KMS-11 (cell line): ENCODE data around the gene GAS1.

ENCODE experiments used
- H2AFZ ChIP-seq: fragments of 200-600 bp; sonication (generic); 2 replicates; pipeline ENCODE4 v1.6.1; 2016; ENCODE audit warnings: antibody characterized with exemption, mixed run types, low read depth
- H3K27ac ChIP-seq: fragments of 200-600 bp; sonication (generic); 2 replicates; pipeline ENCODE4 v1.6.1; 2016; ENCODE audit warnings: mild to moderate bottlenecking, mixed run types
- H3K27me3 ChIP-seq: fragments of 200-600 bp; sonication (generic); 2 replicates; pipeline ENCODE4 v1.6.1; 2017; ENCODE audit warnings: mild to moderate bottlenecking, low read depth, mixed run types, moderate library complexity; ENCODE audit not compliant: insufficient read depth
- H3K36me3 ChIP-seq: fragments of 200-600 bp; sonication (generic); 2 replicates; pipeline ENCODE4 v1.6.1; 2017; ENCODE audit warnings: mild to moderate bottlenecking, mixed run types; ENCODE audit not compliant: insufficient read depth
- H3K4me1 ChIP-seq: fragments of 200-600 bp; sonication (generic); 2 replicates; pipeline ENCODE4 v1.6.1; 2016; ENCODE audit warnings: mild to moderate bottlenecking, low read depth, mixed run types; ENCODE audit not compliant: poor library complexity, severe bottlenecking
- H3K4me2 ChIP-seq: fragments of 200-600 bp; sonication (generic); 2 replicates; pipeline ENCODE4 v1.7.0; 2016; ENCODE audit warnings: mild to moderate bottlenecking, mixed run types
- H3K4me3 ChIP-seq: fragments of 200-600 bp; sonication (generic); IDR thresholded peaks from 2 replicates; pipeline ENCODE4 v1.6.1; 2017; ENCODE audit warnings: low read depth, low read length, mixed read lengths; ENCODE audit not compliant: insufficient read depth
- H3K79me2 ChIP-seq: fragments of 200-600 bp; sonication (generic); 2 replicates; pipeline ENCODE4 v1.6.1; 2016; ENCODE audit warnings: low read depth, mixed run types; ENCODE audit not compliant: insufficient read depth
- H3K9ac ChIP-seq: fragments of 200-600 bp; sonication (generic); 2 replicates; pipeline ENCODE4 v1.6.1; 2016; ENCODE audit warnings: mild to moderate bottlenecking, mixed run types
- H4K20me1 ChIP-seq: fragments of 200-600 bp; sonication (generic); 2 replicates; pipeline ENCODE4 v1.6.1; 2016; ENCODE audit warnings: mild to moderate bottlenecking, mixed run types; ENCODE audit not compliant: insufficient read depth
- TF ChIP-seq, protein P1 (sequence below): fragments of 200-600 bp; sonication (generic); conservative IDR thresholded peaks from 2 replicates; pipeline ENCODE4 v1.6.1; 2017; ENCODE audit warnings: low read depth, mild to moderate bottlenecking, antibody characterized with exemption, low read length, moderate library complexity, mixed read lengths

GAS1 gene

DNA sequence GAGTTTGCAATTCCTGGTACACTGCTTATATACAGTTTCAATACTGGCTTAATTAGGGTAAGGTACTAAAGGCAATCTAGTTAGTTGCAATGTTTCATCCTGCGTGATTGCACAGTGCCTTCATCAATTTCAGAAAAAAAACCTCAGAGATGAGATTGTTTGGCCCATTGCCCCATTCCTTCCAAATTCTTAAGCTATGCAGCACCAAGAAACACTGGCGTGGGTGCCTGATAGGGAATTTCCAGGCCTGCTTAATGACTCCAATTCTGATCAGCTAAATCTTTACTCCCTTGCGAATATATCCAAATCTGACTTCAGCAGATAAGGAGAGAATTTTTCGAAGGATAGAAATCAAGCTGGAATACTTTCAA, 35.9 kb upstream of the GAS1 start:
- no peak overlapping the region for H3K27ac ChIP-seq

DNA sequence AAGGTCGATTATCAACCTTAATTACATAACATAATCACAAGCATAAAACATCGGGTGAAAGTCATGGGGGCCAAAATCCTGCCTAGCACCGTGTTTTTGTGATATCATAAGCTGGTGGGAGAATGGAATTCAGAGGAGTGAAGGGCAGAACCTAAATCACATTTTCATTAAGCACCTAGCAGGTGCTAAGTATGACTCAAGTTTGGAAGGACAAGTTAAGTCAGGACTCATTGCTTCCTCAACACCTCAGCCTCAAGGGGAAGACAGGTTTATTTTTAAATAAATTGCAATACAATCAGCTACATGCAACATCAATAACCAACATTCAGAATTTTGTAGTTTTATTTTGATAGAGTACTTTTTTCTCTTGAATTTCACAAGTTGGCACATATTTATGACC, 33.5 kb upstream of the GAS1 start:
- Histone ChIP-seq H3K27ac (no peak overlapping the region), H3K27me3 (no peaks in the 10 kb centered on the region), H3K4me3 (no peak overlapping the region), H3K79me2 (no peaks in the 10 kb centered on the region), H3K4me2 (no peak overlapping the region), H4K20me1 (no peaks in the 10 kb centered on the region), H3K9ac (no peak overlapping the region), H3K4me1 (peaks cover 4% of the 10 kb centered on the region), H2AFZ (no peak overlapping the region), H3K36me3 (no peaks in the 10 kb centered on the region)
- TF ChIP-seq, protein P1, sequence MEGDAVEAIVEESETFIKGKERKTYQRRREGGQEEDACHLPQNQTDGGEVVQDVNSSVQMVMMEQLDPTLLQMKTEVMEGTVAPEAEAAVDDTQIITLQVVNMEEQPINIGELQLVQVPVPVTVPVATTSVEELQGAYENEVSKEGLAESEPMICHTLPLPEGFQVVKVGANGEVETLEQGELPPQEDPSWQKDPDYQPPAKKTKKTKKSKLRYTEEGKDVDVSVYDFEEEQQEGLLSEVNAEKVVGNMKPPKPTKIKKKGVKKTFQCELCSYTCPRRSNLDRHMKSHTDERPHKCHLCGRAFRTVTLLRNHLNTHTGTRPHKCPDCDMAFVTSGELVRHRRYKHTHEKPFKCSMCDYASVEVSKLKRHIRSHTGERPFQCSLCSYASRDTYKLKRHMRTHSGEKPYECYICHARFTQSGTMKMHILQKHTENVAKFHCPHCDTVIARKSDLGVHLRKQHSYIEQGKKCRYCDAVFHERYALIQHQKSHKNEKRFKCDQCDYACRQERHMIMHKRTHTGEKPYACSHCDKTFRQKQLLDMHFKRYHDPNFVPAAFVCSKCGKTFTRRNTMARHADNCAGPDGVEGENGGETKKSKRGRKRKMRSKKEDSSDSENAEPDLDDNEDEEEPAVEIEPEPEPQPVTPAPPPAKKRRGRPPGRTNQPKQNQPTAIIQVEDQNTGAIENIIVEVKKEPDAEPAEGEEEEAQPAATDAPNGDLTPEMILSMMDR: no peak

More for the DNA sequence above, 35.9 kb upstream of the GAS1 start:
- H2AFZ ChIP-seq: no peak overlapping the region
- H3K79me2 ChIP-seq: no peaks in the 10 kb centered on the region
- H3K4me1 ChIP-seq: no peaks in the 10 kb centered on the region
- no peaks in the 10 kb centered on the region for H3K36me3 ChIP-seq
- H3K4me3 ChIP-seq: no peak overlapping the region
- TF ChIP-seq, protein P1: no peak
- H4K20me1 ChIP-seq: no peaks in the 10 kb centered on the region
- no peak overlapping the region for H3K9ac ChIP-seq
- no peaks in the 10 kb centered on the region for H3K27me3 ChIP-seq
- H3K4me2 ChIP-seq: no peak overlapping the region

DNA sequence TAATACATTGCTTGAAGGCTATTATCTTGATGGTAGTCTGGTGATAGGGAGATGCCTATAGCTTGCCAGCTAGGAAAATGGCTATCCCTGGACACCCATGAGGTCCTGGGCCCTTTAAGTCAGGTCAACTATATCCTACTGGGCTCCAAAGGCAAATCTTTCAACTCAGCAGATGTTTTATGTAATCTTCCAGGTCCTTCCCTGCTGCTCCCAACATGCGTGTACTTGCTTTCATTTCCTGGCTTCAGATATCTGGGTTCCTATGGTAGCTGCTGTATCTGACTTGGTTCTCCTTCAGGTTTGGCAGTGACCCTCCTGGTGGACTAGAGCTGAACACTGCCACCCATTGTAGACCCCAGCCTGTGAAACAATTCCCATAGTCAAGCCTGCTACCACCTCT, 32.4 kb upstream of the GAS1 start:
- H3K27me3 ChIP-seq: no peaks in the 10 kb centered on the region
- H3K36me3 ChIP-seq: no peaks in the 10 kb centered on the region
- no peak overlapping the region for H2AFZ ChIP-seq
- H3K4me1 ChIP-seq: peaks cover 5% of the 10 kb centered on the region
- no peak overlapping the region for H3K4me2 ChIP-seq
- no peak overlapping the region for H3K27ac ChIP-seq
- H3K9ac ChIP-seq: no peak overlapping the region
- H3K4me3 ChIP-seq: no peak overlapping the region
- no peaks in the 10 kb centered on the region for H3K79me2 ChIP-seq
- no peaks in the 10 kb centered on the region for H4K20me1 ChIP-seq
- TF ChIP-seq, protein P1: no peak

DNA sequence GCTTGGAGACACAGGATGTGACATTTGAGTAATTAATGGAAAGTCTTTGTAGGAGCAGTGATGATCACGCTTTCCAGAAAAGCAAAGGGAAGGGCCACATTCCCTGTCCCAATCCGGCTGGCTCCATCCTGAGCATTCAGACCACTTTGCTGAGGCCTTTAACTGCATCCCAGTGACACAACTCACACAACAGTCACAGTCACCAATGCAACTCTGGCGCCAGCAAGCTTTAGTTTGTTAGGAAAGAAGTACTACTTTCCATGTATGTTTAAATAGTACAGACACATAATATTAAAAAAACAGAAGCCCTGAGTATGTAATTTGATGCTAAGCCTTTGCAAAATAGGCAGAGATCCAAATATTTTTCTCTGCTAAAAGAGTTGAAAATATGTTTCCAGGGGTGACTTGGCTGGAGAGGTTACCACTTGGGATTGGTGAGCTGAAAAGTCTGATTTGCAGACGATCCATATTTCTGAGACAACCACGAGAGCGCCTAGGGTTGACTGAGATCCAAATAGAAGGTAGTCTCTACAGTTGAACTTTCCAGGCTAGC, 31.7 kb upstream of the GAS1 start:
- H3K4me2 ChIP-seq: no peak overlapping the region

More for the DNA sequence above, 31.7 kb upstream of the GAS1 start:
- H3K9ac ChIP-seq: no peak overlapping the region
- no peaks in the 10 kb centered on the region for H3K36me3 ChIP-seq
- H4K20me1 ChIP-seq: no peaks in the 10 kb centered on the region
- peaks cover 5% of the 10 kb centered on the region for H3K4me1 ChIP-seq
- H3K27ac ChIP-seq: no peak overlapping the region
- TF ChIP-seq, protein P1: no peak
- H3K79me2 ChIP-seq: no peaks in the 10 kb centered on the region
- H3K4me3 ChIP-seq: no peak overlapping the region
- H3K27me3 ChIP-seq: no peaks in the 10 kb centered on the region
- no peak overlapping the region for H2AFZ ChIP-seq
